DOHH2 (cell line): ENCODE data around the gene IQSEC1.

Experiments
- EZH2phosphoT487 ChIP-seq: fragments of 200-600 bp; sonication (generic); IDR thresholded peaks from 2 replicates; pipeline ENCODE4 v1.6.1; 2017; ENCODE audit warnings: borderline replicate concordance, mild to moderate bottlenecking, antibody characterized with exemption, low read length, moderate library complexity, mixed read lengths
- TF ChIP-seq, protein P1 (sequence below): fragments of 200-600 bp; sonication (generic); IDR thresholded peaks from one replicate; pipeline ENCODE4 v1.5.1; 2014; ENCODE audit warnings: antibody characterized with exemption, mild to moderate bottlenecking, low read depth, low read length; ENCODE audit not compliant: poor library complexity, severe bottlenecking

- TF ChIP-seq, protein P1, sequence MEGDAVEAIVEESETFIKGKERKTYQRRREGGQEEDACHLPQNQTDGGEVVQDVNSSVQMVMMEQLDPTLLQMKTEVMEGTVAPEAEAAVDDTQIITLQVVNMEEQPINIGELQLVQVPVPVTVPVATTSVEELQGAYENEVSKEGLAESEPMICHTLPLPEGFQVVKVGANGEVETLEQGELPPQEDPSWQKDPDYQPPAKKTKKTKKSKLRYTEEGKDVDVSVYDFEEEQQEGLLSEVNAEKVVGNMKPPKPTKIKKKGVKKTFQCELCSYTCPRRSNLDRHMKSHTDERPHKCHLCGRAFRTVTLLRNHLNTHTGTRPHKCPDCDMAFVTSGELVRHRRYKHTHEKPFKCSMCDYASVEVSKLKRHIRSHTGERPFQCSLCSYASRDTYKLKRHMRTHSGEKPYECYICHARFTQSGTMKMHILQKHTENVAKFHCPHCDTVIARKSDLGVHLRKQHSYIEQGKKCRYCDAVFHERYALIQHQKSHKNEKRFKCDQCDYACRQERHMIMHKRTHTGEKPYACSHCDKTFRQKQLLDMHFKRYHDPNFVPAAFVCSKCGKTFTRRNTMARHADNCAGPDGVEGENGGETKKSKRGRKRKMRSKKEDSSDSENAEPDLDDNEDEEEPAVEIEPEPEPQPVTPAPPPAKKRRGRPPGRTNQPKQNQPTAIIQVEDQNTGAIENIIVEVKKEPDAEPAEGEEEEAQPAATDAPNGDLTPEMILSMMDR, result no peak
- no peak for TF ChIP-seq EZH2phosphoT487
Measured at GRCh38 chr3:13022348-13023234, 50.6 kb downstream of the IQSEC1 start.
